ENCODE results near the gene UCK2.

DNA sequence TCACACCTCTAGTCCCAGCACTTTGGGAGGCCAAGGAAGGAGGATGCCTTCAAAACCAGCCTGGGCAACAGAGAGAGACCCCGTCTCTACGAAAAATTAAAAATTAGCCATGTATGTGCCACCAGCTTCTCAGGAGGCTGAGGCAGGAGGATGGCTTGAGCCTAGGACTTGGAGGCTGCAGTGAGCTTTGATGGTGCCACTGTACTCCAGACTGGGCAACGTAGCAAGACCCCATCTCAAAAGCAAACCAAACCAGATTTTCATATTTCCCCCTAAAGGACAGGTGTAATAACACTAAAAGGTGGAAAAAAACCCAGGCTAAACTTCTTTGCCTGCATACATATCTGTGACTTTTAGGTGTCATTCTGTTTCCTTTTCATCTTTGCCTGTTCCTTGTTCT lies 3.7 kb downstream of the UCK2 start:
- TF ChIP-seq, protein P1, sequence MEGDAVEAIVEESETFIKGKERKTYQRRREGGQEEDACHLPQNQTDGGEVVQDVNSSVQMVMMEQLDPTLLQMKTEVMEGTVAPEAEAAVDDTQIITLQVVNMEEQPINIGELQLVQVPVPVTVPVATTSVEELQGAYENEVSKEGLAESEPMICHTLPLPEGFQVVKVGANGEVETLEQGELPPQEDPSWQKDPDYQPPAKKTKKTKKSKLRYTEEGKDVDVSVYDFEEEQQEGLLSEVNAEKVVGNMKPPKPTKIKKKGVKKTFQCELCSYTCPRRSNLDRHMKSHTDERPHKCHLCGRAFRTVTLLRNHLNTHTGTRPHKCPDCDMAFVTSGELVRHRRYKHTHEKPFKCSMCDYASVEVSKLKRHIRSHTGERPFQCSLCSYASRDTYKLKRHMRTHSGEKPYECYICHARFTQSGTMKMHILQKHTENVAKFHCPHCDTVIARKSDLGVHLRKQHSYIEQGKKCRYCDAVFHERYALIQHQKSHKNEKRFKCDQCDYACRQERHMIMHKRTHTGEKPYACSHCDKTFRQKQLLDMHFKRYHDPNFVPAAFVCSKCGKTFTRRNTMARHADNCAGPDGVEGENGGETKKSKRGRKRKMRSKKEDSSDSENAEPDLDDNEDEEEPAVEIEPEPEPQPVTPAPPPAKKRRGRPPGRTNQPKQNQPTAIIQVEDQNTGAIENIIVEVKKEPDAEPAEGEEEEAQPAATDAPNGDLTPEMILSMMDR (IDR thresholded peaks at IDR 0.05): no peak
- TF ChIP-seq EP300 (IDR thresholded peaks at IDR 0.05): no peak
